Measurements from ENCODE around the gene ARHGEF12.

ARHGEF12 gene

GRCh38 chr11:120501976-120502755, 166.0 kb downstream of the ARHGEF12 start:
- TF ChIP-seq, protein P1, sequence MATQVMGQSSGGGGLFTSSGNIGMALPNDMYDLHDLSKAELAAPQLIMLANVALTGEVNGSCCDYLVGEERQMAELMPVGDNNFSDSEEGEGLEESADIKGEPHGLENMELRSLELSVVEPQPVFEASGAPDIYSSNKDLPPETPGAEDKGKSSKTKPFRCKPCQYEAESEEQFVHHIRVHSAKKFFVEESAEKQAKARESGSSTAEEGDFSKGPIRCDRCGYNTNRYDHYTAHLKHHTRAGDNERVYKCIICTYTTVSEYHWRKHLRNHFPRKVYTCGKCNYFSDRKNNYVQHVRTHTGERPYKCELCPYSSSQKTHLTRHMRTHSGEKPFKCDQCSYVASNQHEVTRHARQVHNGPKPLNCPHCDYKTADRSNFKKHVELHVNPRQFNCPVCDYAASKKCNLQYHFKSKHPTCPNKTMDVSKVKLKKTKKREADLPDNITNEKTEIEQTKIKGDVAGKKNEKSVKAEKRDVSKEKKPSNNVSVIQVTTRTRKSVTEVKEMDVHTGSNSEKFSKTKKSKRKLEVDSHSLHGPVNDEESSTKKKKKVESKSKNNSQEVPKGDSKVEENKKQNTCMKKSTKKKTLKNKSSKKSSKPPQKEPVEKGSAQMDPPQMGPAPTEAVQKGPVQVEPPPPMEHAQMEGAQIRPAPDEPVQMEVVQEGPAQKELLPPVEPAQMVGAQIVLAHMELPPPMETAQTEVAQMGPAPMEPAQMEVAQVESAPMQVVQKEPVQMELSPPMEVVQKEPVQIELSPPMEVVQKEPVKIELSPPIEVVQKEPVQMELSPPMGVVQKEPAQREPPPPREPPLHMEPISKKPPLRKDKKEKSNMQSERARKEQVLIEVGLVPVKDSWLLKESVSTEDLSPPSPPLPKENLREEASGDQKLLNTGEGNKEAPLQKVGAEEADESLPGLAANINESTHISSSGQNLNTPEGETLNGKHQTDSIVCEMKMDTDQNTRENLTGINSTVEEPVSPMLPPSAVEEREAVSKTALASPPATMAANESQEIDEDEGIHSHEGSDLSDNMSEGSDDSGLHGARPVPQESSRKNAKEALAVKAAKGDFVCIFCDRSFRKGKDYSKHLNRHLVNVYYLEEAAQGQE (IDR thresholded peaks at IDR 0.05; ENCODE audit: low read depth), result no peak
- TF ChIP-seq NFIC (IDR thresholded peaks at IDR 0.05), result no peak
- no peak for TF ChIP-seq YY1 (IDR thresholded peaks at IDR 0.05; ENCODE audit: low read depth)
- no peak for TF ChIP-seq FOXM1 (IDR thresholded peaks at IDR 0.05; ENCODE audit: borderline replicate concordance, low read depth)
- no peak for TF ChIP-seq EGR1 (IDR thresholded peaks at IDR 0.05)
- no peak for TF ChIP-seq MAX (IDR thresholded peaks at IDR 0.05)
- TF ChIP-seq TEAD4 (IDR thresholded peaks at IDR 0.05), result no peak
- TF ChIP-seq CREB1 (IDR thresholded peaks at IDR 0.05; ENCODE audit: low read depth), result no peak

DNA sequence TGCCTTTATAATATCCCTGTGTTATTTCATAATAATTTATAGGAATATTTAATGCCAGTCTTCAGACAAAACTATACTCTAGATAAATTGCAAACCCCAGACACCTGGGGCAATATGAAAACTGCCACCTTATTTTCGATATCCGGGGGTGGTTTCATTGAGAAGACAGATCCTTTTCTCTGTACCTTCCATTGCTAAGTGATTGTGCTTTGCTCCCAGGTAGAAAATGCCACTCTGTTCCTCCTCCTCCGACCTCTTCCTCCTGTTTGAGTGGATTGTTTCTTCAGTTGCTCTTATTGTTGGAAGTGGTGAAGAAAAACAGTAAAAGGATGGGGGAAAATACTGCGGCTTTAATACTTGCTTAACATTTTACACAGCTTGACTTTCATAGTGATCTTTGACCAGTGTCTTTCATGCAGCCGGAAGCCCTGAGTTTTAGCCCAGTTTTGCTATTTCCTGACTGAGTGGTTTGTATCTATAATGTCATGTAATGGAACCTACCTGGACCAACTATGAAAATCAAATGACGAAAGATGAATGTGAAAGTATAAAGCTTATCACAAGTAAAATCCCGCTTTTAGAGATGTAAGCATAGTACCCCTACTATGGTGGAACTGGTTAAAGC, 169.7 kb downstream of the ARHGEF12 start:
- TF ChIP-seq CREB1 (IDR thresholded peaks at IDR 0.05; ENCODE audit: low read depth), result no peak
- TF ChIP-seq, protein P1 (IDR thresholded peaks at IDR 0.05; ENCODE audit: low read depth), result no peak
- no peak for TF ChIP-seq CEBPB (IDR thresholded peaks at IDR 0.05)
- no peak for TF ChIP-seq YY1 (IDR thresholded peaks at IDR 0.05; ENCODE audit: low read depth)
- no peak for TF ChIP-seq MAX (IDR thresholded peaks at IDR 0.05)
- TF ChIP-seq FOXM1 (IDR thresholded peaks at IDR 0.05; ENCODE audit: borderline replicate concordance, low read depth), result no peak
- no peak for TF ChIP-seq ZBTB7A (IDR thresholded peaks at IDR 0.05; ENCODE audit: low read depth)
- TF ChIP-seq TCF12 (IDR thresholded peaks at IDR 0.05; ENCODE audit: low read depth), result no peak
- TF ChIP-seq RAD21 (IDR thresholded peaks at IDR 0.05; ENCODE audit: low read depth), result no peak
- no peak for TF ChIP-seq TEAD4 (IDR thresholded peaks at IDR 0.05)

GRCh38 chr11:120509346-120510053, 173.3 kb downstream of the ARHGEF12 start:
- TF ChIP-seq, protein P1 (IDR thresholded peaks at IDR 0.05; ENCODE audit: low read depth), result no peak
- TF ChIP-seq YY1 (IDR thresholded peaks at IDR 0.05; ENCODE audit: low read depth), result no peak
- TF ChIP-seq RAD21 (IDR thresholded peaks at IDR 0.05; ENCODE audit: low read depth), result no peak
- TF ChIP-seq EP300 (IDR thresholded peaks at IDR 0.05; ENCODE audit: borderline replicate concordance), result no peak
- no peak for TF ChIP-seq MAX (IDR thresholded peaks at IDR 0.05)
- no peak for TF ChIP-seq TEAD4 (IDR thresholded peaks at IDR 0.05)

DNA sequence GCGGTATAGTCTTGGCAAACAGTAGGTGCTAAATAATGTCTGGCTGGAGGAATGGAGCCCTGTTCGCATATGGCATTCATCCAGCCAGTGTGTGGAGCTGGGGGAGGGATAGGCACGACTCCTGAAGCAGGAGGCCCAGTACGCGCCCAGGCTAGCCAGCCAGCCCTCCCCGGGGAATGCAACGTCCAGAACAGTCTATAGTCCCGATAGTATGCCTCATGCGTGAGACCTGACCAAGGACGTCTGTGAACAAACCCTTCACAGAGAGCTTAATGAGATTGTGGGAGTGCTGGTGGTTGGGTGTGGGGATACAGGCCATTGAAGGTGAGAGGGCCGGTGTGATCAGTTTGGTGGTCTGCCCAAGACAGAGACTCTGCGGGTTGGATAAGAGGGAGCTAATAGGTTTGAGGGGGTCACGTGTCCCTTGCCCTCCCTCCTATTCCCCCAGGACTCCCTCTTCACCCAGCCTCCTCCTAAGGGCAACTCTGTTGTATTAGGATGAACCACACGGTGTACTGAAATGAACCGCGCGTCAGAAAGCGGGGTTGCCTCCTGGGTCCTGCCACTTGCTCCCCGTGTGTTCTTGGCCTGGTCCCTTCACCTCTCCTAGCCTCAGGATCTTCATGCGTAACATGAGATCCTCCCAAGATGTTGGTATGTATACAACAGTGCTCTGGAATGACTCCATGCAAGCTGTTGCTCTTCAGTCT, 174.3 kb downstream of the ARHGEF12 start:
- TF ChIP-seq, protein P1 (IDR thresholded peaks at IDR 0.05; ENCODE audit: low read depth), result no peak
- TF ChIP-seq TEAD4 (IDR thresholded peaks at IDR 0.05), result no peak
- TF ChIP-seq MAX (IDR thresholded peaks at IDR 0.05), result no peak
- TF ChIP-seq USF1 (IDR thresholded peaks at IDR 0.05), result no peak
- no peak for TF ChIP-seq ZBTB7A (IDR thresholded peaks at IDR 0.05; ENCODE audit: low read depth)
- TF ChIP-seq FOXM1 (IDR thresholded peaks at IDR 0.05; ENCODE audit: borderline replicate concordance, low read depth), result no peak
- no peak for TF ChIP-seq EGR1 (IDR thresholded peaks at IDR 0.05)
- no peak for TF ChIP-seq TAF1 (IDR thresholded peaks at IDR 0.05; ENCODE audit: low read depth)
- TF ChIP-seq EP300 (IDR thresholded peaks at IDR 0.05; ENCODE audit: borderline replicate concordance), result no peak
- no peak for TF ChIP-seq RAD21 (IDR thresholded peaks at IDR 0.05; ENCODE audit: low read depth)
- no peak for TF ChIP-seq NFIC (IDR thresholded peaks at IDR 0.05)
- TF ChIP-seq CEBPB (IDR thresholded peaks at IDR 0.05), result no peak
- TF ChIP-seq TCF12 (IDR thresholded peaks at IDR 0.05; ENCODE audit: low read depth), result no peak
- no peak for TF ChIP-seq YY1 (IDR thresholded peaks at IDR 0.05; ENCODE audit: low read depth)
- TF ChIP-seq CREB1 (IDR thresholded peaks at IDR 0.05; ENCODE audit: low read depth), result no peak

Measured in Ishikawa (cell line).